ENCODE data around the gene HOXC4.
"Not testable (repeated sequence)": the region's sequence is repeated elsewhere in the genome, so short reads cannot be mapped to it uniquely, and the experiment has no call there.

Gene HOXC4

DNA sequence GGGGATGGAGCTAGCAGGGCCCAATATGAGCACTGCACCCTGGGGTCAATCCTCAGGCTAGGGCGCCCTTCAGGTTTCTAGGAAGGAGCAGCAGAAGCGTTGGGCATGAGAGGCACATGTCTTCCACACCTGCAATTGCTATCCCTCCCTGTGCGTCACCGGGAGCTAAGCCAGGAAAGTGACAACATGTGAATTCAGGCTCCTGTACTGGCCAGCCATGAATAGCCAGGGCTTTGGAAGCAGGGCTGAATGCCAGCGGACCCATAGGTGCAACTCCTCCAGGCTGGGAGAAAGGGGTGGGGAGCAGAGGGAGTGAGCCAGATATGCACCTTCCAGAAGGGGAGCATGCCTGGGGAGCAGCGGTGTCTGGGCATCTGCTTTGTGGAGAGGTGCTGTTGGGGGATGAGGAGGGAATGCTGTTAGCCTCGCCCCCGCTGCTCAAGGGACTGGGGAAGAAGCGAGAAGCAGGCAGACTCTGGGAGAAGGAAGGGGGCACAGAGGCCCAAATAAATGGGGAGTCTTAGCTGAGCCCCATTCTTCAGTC is 14.7 kb upstream of the HOXC4 start:
- FAIRE-seq (no peak), DNase-seq (ENCODE audit: extremely low spot score, insufficient read length, low read depth) (no peak)

DNA sequence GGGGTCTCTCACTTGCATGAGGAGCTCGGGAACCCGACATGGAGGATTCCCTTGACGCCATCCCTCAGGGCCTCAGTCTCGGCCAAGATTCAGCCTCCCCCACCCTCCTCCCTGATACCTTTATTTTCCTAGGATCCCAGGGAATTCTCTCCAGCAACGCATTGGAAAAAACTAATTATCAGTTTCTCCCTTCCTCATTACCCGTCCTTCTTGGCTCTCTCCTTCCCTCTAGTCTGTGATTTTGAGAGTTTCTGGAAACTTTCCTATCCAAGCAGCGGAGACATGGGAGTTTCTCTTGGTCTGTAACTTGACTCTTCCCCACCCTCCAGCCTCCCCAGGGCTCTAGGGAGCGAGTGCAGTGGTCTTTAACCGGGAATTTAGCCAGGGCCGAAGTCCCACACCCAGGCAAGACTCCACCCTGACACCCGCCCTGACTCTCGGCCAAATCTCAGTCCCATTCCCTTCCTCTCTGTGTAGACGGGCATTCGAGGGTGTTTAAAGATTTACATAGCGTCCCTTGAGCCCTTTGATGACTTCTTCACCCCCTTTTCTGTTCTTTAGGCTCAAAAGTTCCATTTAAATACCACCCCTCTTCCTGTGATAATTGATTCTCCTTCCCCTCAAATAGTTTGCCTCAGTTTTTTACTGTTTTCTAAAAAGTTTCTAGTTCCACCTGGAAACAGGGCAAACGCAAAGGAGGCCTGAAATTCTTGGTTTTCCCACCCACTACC is 14.1 kb upstream of the HOXC4 start:
- FAIRE-seq (no peak), DNase-seq (ENCODE audit: extremely low spot score, insufficient read length, low read depth) (no peak)

DNA sequence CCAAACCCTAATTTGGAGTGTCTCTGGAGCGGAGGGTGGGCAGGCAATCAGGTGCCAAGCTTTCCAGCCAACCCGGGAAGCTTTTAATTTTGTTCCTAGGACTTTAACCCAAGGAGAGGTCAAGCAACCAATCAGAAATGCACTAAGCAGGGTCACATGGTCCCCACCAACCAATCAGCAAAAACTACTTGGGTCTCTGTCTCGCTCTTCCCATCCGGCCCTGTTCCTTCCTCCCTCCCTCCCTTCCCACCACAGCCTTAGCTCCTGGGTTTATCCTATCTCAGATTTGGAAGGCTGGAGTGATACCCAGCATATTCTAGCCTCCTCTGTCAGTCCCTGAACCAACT is 13.5 kb upstream of the HOXC4 start:
- DNase-seq (ENCODE audit: extremely low spot score, insufficient read length, low read depth) (no peak), FAIRE-seq (no peak)

DNA sequence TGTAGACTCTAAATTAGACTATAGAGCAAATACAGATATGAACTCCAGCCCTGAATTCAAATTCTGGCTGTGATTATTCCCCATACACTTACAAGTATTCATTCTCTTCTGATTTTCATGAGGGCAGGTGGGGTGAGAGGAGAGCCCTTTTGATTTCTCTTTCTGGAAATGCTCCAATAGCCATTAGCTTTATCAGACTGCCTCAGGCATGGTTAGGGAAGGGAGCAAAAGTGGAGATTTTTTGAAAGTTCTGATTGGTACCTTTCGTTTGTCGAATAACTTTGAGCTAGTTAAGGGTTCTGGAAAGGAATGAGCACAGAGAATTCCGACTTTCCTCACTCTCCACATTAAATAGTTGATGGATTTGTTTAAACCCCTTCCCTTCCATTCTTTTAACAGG is 13.0 kb upstream of the HOXC4 start:
- DNase-seq (ENCODE audit: extremely low spot score, insufficient read length, low read depth) (no peak), FAIRE-seq (no peak)

DNA sequence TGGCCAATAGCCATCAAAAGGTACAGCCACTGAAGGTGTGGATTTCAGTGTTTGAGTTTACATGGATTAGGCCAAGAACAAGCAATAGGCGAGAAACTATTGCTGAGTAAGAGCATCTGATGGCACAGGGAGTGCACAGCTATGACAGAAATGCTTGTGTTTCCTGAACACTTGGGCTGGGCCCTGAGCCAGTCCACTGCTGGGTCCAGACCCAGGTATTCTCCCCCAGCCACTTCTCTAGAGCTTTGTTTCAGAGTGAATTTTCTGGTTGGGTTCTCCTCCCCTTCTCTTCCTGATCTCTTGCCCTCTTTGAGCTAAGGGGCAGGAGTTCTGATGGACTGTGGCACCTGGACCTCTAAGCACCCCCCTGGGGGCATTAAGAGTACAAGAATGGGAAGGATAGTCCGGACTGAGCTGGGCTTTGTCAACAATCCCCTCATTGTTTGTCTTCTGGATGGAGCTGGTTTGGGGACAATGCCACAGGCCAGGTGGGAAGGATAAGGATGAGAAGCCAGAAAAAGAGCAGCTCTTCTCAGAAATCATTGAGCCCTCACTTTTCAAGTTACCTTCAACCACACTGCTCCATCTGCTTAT is 12.4 kb upstream of the HOXC4 start:
- DNase-seq (ENCODE audit: extremely low spot score, insufficient read length, low read depth), result no peak
- no peak for FAIRE-seq

DNA sequence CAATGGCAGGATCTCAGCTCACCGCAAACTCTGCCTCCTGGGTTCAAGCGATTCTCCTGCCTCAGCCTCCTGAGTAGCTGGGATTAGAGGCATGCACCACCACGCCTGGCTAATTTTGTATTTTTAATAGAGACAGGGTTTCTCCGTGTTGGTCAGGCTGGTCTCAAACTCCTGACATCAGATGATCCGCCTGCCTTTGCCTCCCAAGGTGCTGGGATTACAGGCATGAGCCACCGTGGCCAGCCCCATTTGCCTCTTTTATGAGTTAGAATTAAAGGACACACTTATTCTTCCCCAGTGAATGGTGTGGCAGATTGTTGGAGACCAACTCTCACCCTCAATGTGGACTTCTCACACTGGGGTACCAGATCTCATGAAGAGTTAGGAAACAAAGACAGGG is 11.6 kb upstream of the HOXC4 start:
- not testable (repeated sequence) for DNase-seq (ENCODE audit: extremely low spot score, insufficient read length, low read depth); FAIRE-seq

- no peak for DNase-seq (ENCODE audit: extremely low spot score, insufficient read length, low read depth)
These were observed 10.4 kb upstream of the HOXC4 start for GRCh38 chr12:54042970-54043853.

GRCh38 chr12:54044425-54045103 is 9.1 kb upstream of the HOXC4 start:
- DNase-seq (ENCODE audit: extremely low spot score, insufficient read length, low read depth) (no peak), FAIRE-seq (no peak)

More at GRCh38 chr12:54042970-54043853, 10.4 kb upstream of the HOXC4 start:
- no peak for FAIRE-seq

DNA sequence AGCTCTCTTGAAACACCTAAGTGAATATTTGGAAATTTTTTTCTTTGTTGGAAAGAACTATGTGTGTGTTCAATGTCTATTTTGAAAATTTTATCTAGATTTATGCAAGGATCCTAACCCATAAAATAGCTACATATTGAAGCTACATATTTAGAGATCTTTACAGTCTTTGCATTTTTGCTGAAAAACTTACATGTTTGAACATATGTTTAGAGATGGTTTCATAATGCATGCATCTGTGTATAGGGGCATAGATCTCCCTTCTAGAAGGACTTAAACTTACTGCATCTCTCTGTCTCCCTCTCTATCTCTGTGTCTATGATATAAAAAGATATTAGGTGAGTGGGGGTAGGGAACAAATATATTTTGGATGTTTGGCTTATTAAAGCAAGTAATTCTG is 8.2 kb upstream of the HOXC4 start:
- FAIRE-seq, result no peak
- DNase-seq (ENCODE audit: extremely low spot score, insufficient read length, low read depth), result no peak

GRCh38 chr12:54045868-54046521 is 7.6 kb upstream of the HOXC4 start:
- FAIRE-seq (no peak), DNase-seq (ENCODE audit: extremely low spot score, insufficient read length, low read depth) (no peak)

GRCh38 chr12:54046809-54047159 is 6.9 kb upstream of the HOXC4 start:
- no peak for DNase-seq (ENCODE audit: extremely low spot score, insufficient read length, low read depth)
- no peak for FAIRE-seq

GRCh38 chr12:54047160-54047963 is 6.3 kb upstream of the HOXC4 start:
- DNase-seq (ENCODE audit: extremely low spot score, insufficient read length, low read depth), result no peak
- no peak for FAIRE-seq

GRCh38 chr12:54047964-54048303 is 5.7 kb upstream of the HOXC4 start:
- no peak for DNase-seq (ENCODE audit: extremely low spot score, insufficient read length, low read depth)
- FAIRE-seq, result no peak

DNA sequence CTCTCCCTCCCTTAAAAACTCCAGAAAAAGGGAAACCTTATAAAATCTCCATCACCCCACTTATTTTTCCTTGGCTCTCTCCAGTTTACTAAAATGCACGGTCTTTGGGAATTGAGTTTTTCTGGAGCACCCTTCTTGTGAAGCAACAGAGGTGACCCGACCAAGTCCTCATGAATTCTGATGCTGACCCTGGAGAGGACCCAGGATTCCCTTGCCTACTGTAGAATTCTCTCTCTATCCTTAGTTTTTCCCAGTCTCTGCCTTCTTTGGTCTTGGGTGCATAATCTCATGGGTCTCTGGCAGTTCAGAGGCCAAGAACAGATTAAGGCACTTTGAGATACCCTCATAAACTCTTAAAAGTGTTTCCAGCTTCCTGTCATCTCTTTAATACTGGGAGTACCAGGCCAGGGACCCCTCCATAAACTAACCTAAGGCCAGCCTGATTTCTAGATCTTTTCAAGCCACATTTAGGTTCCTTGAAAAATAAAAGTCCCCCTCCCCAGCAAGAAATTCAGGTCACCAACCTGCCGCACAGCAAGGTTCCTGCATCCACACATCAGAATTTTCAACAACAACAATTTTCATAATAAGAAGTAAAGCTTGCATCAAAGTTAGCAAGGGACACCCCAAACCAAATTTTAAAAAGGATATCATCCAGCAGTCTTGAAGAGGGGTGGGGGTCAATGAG is 5.1 kb upstream of the HOXC4 start:
- FAIRE-seq (no peak), DNase-seq (ENCODE audit: extremely low spot score, insufficient read length, low read depth) (no peak)

- FAIRE-seq (no peak), DNase-seq (ENCODE audit: extremely low spot score, insufficient read length, low read depth) (no peak)
These were observed 4.5 kb upstream of the HOXC4 start for GRCh38 chr12:54049108-54049507.

- FAIRE-seq, result no peak
- no peak for DNase-seq (ENCODE audit: extremely low spot score, insufficient read length, low read depth)
These were observed 3.2 kb upstream of the HOXC4 start for GRCh38 chr12:54050482-54050810.

GRCh38 chr12:54051026-54051842 is 2.4 kb upstream of the HOXC4 start:
- FAIRE-seq, result peak; percentile 18
- DNase-seq (ENCODE audit: extremely low spot score, insufficient read length, low read depth), result no peak

DNA sequence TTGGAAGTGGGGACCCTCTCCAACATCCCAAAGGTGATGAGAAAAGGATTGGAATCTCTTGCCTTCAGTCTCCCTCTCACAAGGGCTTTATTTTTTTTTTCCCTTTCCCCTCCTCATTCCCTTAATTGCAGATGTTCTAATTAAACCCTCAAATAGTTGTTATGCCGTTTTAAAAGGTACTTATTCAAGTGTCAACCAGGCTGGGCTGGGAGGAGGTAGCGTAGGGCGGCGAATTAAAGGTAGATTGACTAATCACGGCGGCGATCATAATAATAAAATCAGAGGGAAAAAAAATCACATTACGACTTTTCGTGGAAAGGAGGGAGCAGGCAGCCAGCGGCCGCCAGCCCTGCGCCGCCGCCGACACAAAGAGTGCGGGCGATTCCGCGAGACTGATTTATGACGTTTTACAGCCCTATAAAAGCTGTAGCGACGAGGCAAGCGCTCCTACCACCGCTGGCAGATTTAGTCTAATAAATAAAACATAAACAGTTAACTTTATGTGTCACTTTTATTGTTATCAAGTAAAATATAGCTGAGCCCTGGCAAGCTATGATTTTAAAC is 1.7 kb upstream of the HOXC4 start:
- FAIRE-seq (no peak), DNase-seq (ENCODE audit: extremely low spot score, insufficient read length, low read depth) (no peak)

Data from GM18507 (cell line).